ENCODE results near the gene COX7B2. TPM values are rescaled to one million over a fixed set of nuclear protein-coding genes. Genes with fewer than 3 reads are reported as not detected.
A peak's percentile ranks its signal among the peaks of the same experiment; 100 is the strongest.

COX7B2 gene
- total RNA-seq, 2 experiments from 2014 or later, result not detected

DNA sequence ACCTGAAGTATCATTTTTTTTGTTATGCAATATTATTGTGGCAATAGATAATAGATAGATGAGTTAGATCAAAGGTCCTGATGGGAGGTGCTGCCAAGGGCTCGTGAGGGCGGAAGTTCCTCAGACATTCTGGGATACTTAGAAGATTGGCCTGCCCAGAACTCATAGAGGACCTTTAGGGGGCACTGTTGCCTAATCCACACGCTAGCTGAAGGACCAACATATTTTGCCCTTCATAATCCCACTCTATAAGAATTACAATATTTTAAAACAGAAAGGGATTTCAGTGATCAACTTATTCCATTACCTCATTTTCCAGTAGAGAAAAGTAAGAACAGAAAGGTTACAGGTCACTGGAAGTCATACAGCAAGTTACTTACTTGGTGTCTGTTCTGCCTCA, 22.9 kb upstream of the COX7B2 start:
- POLR2A ChIA-PET, result no interaction called here
- no peaks in the 10 kb centered on the region for H3K36me3 ChIP-seq (ENCODE audit: insufficient read depth, low read length)
- CTCF ChIA-PET, result no interaction called here
- Mint-ChIP-seq H3K27me3 (peaks cover 5% of the 10 kb centered on the region), H3K9me3 (no peaks in the 10 kb centered on the region), H3K27ac (no peak overlapping the region), H3K36me3 (ENCODE audit: low read depth) (no peaks in the 10 kb centered on the region), H3K4me1 (ENCODE audit: low read depth) (no peaks in the 10 kb centered on the region), H3K4me3 (no peak overlapping the region)
- H3K27me3 ChIP-seq (ENCODE audit: control insufficient read depth in 1 of 2, insufficient read depth in 2 of 2, low read length in 2 of 2), result no peaks in the 10 kb centered on the region
- no peak for ATAC-seq (ENCODE audit: poor library complexity)
- H3K4me3 ChIP-seq (ENCODE audit: low read length), result no peak overlapping the region
- no peak overlapping the region for H3K27ac ChIP-seq (ENCODE audit: low read depth in 1 of 2, low read length in 2 of 2)
- H3K9me3 ChIP-seq (ENCODE audit: control insufficient read depth in 1 of 2, insufficient read depth in 1 of 2, low read length in 2 of 2), result no peaks in the 10 kb centered on the region
- TF ChIP-seq, protein P1, sequence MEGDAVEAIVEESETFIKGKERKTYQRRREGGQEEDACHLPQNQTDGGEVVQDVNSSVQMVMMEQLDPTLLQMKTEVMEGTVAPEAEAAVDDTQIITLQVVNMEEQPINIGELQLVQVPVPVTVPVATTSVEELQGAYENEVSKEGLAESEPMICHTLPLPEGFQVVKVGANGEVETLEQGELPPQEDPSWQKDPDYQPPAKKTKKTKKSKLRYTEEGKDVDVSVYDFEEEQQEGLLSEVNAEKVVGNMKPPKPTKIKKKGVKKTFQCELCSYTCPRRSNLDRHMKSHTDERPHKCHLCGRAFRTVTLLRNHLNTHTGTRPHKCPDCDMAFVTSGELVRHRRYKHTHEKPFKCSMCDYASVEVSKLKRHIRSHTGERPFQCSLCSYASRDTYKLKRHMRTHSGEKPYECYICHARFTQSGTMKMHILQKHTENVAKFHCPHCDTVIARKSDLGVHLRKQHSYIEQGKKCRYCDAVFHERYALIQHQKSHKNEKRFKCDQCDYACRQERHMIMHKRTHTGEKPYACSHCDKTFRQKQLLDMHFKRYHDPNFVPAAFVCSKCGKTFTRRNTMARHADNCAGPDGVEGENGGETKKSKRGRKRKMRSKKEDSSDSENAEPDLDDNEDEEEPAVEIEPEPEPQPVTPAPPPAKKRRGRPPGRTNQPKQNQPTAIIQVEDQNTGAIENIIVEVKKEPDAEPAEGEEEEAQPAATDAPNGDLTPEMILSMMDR (IDR thresholded peaks at IDR 0.05), result no peak
- intact Hi-C loops (cut with DNase I, micrococcal nuclease), result no loop called here
- peak in 3 of 14 experiments; percentile 10 to 28 (median 10) for DNase-seq
- H3K4me1 ChIP-seq (ENCODE audit: insufficient read depth, low read length), result no peaks in the 10 kb centered on the region

DNA sequence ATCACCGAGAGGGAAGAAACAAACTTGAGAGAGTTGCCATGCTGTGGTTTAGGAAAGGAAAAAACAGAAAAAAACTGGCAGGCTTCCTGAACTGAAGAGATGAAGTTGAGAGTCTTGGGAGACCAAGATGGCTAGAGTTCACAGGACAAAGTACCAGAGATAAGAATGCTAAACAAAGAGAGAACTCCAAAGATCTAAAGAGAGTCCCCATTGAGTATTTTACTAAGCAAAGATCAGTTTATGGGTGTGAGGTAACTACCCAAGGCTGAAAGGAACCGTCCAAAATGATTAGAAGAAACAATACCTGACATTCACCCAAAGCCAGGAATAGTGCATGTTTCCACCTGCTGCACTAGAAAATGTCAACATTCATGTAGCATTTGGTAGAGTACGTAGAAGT, 21.8 kb upstream of the COX7B2 start:
- DNase-seq (no peak), ATAC-seq (ENCODE audit: poor library complexity) (no peak)
- intact Hi-C loops (cut with DNase I, micrococcal nuclease), result no loop called here
- TF ChIP-seq, protein P1 (IDR thresholded peaks at IDR 0.05), result no peak
- no peaks in the 10 kb centered on the region for H3K9me3 ChIP-seq (ENCODE audit: control insufficient read depth in 1 of 2, insufficient read depth in 1 of 2, low read length in 2 of 2)
- CTCF ChIA-PET, result no interaction called here
- Mint-ChIP-seq H3K27ac (no peak overlapping the region), H3K9me3 (no peaks in the 10 kb centered on the region), H3K36me3 (ENCODE audit: low read depth) (no peaks in the 10 kb centered on the region), H3K4me3 (no peak overlapping the region), H3K27me3 (peaks cover 5% of the 10 kb centered on the region), H3K4me1 (ENCODE audit: low read depth) (no peaks in the 10 kb centered on the region)
- H3K4me3 ChIP-seq (ENCODE audit: low read length), result no peak overlapping the region
- H3K27ac ChIP-seq (ENCODE audit: low read depth in 1 of 2, low read length in 2 of 2), result no peak overlapping the region
- H3K36me3 ChIP-seq (ENCODE audit: insufficient read depth, low read length), result no peaks in the 10 kb centered on the region
- POLR2A ChIA-PET, result no interaction called here
- H3K27me3 ChIP-seq (ENCODE audit: control insufficient read depth in 1 of 2, insufficient read depth in 2 of 2, low read length in 2 of 2), result no peaks in the 10 kb centered on the region
- H3K4me1 ChIP-seq (ENCODE audit: insufficient read depth, low read length), result no peaks in the 10 kb centered on the region

DNA sequence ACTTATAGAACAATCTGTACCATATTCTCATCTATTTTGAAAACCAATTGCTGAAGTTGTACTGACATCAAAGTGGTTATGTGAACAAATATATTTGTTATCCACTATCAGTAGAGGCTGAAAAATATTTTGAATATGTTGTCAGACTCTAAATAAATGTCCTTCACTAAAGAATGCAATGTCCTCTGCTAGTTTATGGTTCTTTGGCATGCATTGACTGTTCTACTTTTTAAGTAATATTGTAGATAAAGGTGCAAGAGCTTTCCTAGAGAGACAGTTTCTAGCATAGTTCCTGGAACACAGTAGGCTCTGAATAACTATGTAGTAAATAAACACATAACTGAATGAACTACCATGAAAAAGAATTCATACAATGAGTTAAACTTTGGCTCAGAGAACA, 18.2 kb upstream of the COX7B2 start:
- POLR2A ChIA-PET, result no interaction called here
- TF ChIP-seq, protein P1 (IDR thresholded peaks at IDR 0.05), result no peak
- Mint-ChIP-seq H3K27ac (no peak overlapping the region), H3K4me1 (ENCODE audit: low read depth) (no peaks in the 10 kb centered on the region), H3K4me3 (no peak overlapping the region), H3K27me3 (peaks cover 5% of the 10 kb centered on the region), H3K36me3 (ENCODE audit: low read depth) (no peaks in the 10 kb centered on the region), H3K9me3 (no peaks in the 10 kb centered on the region)
- Histone ChIP-seq H3K27me3 (ENCODE audit: control insufficient read depth in 1 of 2, insufficient read depth in 2 of 2, low read length in 2 of 2) (no peaks in the 10 kb centered on the region), H3K9me3 (ENCODE audit: control insufficient read depth in 1 of 2, insufficient read depth in 1 of 2, low read length in 2 of 2) (no peaks in the 10 kb centered on the region), H3K4me3 (ENCODE audit: low read length) (no peak overlapping the region), H3K36me3 (ENCODE audit: insufficient read depth, low read length) (no peaks in the 10 kb centered on the region), H3K4me1 (ENCODE audit: insufficient read depth, low read length) (no peaks in the 10 kb centered on the region), H3K27ac (ENCODE audit: low read depth in 1 of 2, low read length in 2 of 2) (no peak overlapping the region)
- DNase-seq, result no peak
- CTCF ChIA-PET, result no interaction called here
- intact Hi-C loops (cut with DNase I, micrococcal nuclease), result no loop called here
- ATAC-seq (ENCODE audit: poor library complexity), result no peak

All from CD4-positive, alpha-beta T cell (primary cell).